IPS-18c (cell line): ENCODE data around the gene RNF223.
"Not testable (repeated sequence)": the region's sequence is repeated elsewhere in the genome, so short reads cannot be mapped to it uniquely, and the experiment has no call there.

ENCODE experiments used
- H3K4me3 ChIP-seq: 2 replicates; pipeline ENCODE4 v1.7.0; 2013; ENCODE audit warnings: low read depth, mild to moderate bottlenecking, low read length, moderate library complexity; ENCODE audit not compliant: insufficient read depth
- H3K9me3 ChIP-seq: one replicate; pipeline ENCODE4 v1.6.1; 2013; ENCODE audit warnings: mild to moderate bottlenecking, low read length, moderate library complexity; ENCODE audit not compliant: control insufficient read depth, insufficient read depth

Gene RNF223

DNA sequence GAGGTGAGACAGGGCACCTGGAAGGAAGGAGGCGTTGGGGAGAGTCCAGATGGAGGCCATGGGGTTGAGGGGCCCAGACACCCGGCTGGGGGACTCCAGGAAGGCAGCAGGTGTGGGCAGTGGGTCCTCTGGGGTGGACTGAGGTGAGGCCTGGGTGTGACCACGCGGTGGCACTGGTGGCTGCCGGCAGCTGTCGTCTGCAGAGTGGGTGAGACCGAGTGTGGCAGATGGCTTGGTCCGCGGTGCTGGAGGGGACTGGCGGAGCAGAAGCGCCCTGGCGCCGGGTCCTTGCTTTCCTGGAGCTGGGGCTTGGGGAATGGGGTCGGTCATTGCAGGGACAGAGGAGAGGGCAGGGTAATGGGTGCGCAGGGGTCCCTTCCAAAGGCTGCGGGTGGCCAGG is 41.7 kb downstream of the RNF223 start:
- peak overlapping the region; percentile 28; the same call in 1 of the 2 replicates for H3K4me3 ChIP-seq
- H3K9me3 ChIP-seq: no peaks in the 10 kb centered on the region

DNA sequence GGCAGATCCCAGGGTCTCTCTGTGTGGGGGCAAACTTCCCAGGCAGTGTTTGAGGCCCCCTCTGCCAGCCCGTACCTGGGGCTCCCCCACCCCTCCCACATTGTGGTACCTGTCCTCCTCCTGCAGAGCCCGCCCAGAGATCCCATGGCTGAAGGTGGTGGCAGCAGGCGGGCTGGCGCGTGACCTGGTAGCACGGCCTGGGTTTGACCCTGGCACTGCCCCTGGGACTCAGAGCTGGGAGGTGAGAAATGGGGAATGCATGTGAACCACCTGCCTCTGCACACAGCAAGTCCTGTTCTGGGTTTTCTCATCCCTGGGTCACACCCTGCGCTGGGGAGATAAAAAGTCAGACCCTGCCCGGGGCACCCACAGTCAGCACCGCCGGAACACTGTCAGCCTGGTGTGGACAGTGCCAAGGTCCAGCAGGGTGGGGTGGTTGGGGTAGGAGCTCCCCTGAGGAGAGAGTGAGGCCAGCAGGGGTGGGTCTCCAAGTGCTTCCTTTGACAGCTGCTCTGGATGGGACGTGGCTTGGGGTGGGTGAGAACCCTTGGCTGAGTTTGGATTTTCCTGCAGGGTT is 42.4 kb downstream of the RNF223 start:
- no peak overlapping the region for H3K4me3 ChIP-seq
- H3K9me3 ChIP-seq: no peaks in the 10 kb centered on the region

DNA sequence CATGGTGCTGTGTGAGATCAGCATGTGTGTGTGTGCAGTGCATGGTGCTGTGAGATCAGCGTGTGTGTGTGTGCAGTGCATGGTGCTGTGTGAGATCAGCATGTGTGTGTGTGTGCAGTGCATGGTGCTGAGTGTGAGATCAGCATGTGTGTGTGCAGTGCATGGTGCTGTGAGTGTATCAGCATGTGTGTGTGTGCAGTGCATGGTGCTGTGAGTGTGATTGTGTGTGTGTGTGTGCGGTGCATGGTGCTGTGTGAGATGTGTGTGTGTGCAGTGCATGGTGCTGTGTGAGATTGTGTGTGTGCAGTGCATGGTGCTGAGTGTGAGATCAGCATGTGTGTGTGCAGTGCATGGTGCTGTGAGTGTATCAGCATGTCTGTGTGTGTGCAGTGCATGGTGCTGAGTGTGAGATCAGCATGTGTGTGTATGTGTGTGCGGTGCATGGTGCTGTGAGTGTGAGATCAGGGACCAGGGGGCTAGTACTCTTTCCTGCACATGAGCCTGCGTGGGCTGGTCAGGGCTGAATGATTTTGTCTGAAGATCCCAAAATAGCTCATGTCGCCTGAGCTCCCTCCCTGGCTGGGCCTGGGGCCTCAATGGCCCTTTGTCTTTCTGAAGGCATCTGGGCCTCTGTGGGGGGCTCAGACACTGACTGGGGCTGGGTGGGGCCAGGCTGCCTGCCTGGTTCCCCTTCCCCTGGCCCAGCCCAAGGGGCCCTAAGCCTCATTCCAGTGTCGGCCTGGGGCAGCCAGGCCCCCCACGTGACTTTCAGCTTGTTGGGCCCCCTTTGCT is 43.0 kb downstream of the RNF223 start:
- not testable (repeated sequence) for H3K4me3 ChIP-seq, H3K9me3 ChIP-seq

DNA sequence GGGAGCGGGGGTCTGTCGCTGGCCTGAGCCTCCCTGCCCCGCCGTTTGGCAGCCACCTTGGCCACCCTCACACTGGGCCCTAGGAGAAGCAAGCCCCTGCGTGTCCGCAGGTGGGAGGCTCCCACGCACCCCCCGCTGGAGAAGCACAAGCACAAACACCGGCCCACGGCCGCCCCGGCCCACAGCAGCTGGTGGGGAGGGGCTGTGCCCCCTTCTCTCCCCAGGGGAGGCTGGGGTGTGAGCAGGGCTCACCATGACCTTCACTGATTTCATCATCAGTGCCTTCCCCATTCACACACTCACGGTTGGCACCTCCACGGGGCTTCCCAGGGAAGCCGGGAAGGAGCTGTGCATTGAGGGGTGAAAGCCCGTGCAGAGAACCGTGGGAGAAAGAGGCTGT is 46.3 kb downstream of the RNF223 start:
- Histone ChIP-seq H3K9me3 (no peaks in the 10 kb centered on the region), H3K4me3 (no peak overlapping the region)

DNA sequence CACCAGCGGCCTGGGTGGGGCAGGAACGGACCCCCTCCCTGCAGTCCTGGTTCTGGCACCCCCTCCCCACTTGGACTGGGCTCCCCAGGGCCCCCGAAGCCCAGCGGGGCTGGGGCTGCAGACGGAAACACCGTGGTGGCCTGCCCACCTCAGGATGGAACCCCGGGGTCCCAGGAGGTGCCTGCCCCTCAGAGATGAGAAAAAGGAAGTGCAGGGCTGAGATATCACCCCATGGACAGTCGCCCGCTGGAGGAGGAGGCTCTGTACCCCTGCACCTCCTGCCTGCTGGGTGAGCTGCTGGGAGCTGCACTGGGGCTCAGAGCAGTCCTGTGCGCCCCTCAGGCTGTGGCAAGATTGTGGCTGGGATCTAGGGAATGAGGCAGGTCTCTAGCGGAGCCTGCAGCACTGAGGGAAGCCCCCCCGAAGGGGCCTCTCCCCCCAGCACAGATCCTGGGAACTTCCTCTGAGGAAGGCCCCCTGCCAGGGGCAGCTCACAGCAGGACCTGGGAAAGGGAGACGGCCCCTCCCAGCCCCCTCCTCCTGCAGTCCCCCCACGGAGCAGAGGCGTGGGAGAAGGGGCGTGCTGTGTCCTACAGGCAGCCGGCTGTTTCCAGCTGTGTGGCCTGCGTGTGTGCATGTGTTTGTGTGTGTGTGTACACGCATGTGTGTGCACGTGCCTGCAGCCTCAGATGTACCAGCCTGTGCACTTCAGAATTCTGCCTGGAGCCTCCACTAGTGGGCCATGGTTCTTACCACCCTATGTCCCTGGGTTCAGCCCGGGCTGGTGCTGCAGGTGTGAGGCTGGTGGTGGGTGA is 47.3 kb downstream of the RNF223 start:
- Histone ChIP-seq H3K4me3 (no peak overlapping the region), H3K9me3 (no peaks in the 10 kb centered on the region)

DNA sequence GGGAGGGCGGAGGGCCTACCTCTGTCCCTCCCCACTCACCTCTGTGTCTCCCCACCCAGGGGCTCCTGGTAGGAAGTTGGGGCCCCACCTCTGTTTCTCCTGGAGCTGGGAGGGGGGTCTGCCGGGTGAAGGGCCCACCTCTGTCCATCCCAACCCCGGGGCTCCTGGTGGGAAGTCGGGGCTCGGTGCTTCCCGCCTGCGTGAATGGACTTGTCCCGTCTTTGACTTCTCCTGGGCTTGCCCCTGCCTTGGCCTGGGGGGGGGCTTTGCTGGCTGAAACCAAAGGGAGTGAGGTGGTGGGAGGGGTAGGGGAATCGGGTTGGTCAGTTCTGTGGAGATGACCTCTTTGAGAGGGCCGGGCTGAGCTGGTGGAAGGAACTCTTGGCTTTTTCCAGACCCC is 48.4 kb downstream of the RNF223 start:
- Histone ChIP-seq H3K9me3 (no peaks in the 10 kb centered on the region), H3K4me3 (no peak overlapping the region)

DNA sequence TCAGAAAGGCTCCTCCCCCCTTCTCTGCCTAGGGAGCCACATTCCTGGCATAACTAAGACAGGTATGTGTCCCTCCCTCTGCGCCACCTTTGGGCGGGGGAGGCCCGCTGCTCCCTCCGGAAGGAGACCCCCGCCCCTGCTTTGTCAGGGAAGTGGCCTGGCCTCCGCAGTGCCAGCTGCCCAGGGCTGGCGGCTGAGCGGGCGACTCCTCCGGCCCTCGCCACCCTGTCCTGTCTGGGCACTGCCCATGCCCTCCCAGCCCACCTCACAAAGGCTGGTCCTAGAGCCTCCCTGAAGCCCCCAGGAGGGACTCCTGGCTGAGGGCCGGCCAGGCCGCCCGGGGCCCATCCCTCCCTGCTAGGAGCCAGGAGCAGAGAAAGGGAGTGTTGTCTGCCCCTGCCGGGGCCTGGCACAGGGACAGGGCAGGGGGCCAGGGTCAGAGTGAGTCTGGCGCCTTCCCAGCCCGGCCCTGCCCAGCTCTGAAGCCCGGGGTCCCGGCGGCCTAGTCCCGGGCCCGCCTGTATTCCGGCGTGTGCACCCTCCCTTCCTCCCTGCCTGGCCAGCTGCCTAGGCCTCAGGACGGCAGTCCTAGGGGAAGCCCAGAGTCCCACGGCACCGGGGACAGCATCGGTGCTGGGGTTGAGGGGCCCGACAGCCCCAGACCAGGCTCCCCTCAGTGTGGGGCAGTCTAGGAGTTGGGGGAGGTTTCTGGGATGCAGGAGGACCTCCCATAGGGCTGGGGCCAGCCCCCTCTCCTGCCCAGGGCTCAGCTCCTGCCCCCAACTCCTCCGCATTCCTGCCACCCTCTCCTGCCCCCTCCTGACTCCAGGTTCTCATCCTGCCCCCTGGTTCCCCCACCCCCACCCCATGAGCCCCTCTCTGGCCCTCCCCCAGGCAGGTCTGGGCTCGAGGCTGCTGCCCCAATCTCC is 49.1 kb downstream of the RNF223 start:
- H3K9me3 ChIP-seq: no peaks in the 10 kb centered on the region

DNA sequence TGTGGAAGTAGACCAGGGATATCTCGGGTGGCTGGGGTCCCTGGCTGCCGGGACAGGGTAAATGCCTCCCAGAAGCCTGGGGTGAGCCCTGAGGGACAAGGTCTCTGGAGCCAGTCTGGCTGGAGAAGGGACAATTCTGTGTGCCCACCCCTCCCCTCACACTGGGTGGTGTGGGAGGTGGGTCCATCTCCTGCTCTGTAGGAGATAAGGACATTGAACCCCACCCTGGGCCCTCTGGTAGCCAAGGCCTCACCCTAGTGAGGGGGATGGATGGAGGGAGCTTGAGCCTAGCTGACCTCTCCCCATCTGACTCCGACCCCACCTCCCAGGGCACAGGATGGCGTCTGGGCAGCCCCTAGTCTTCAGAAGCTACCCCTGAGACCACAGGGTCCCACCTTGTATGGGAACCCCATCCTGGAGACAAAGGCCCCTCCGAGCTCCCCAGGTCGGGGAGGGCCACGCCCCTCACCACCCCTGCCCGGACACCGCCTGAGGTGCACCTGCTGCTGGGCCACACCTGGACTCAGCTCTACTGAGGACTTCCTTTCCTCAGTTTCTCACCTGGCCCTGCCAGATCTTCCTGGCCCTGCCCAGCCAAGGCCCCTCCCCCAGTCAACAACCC is 49.8 kb downstream of the RNF223 start:
- H3K9me3 ChIP-seq: no peaks in the 10 kb centered on the region
- H3K4me3 ChIP-seq: no peak overlapping the region; the same call in 1 of the 2 replicates

More for the DNA sequence above, 49.1 kb downstream of the RNF223 start:
- H3K4me3 ChIP-seq: no peak overlapping the region; the same call in 1 of the 2 replicates

DNA sequence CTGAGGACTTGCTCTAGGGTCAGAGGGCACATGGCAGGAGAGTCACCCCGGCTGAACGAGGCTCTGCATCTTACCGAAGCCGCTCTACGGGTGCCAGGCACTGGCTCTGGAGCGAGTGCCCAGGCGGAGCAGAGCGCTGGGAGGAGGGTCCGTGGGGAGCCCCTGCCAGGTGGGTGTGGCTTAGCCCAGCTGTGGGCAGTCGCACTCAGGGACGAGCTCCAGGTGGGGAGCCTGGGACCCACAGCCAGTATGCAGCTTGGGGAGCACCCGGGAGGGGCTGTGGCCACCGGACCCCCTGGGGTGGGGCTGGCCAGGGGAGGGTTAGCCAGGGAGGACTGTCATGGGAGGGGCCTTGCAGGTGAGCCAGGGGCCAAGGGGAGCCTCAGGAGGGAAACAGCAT is 50.4 kb downstream of the RNF223 start:
- no peaks in the 10 kb centered on the region for H3K9me3 ChIP-seq

DNA sequence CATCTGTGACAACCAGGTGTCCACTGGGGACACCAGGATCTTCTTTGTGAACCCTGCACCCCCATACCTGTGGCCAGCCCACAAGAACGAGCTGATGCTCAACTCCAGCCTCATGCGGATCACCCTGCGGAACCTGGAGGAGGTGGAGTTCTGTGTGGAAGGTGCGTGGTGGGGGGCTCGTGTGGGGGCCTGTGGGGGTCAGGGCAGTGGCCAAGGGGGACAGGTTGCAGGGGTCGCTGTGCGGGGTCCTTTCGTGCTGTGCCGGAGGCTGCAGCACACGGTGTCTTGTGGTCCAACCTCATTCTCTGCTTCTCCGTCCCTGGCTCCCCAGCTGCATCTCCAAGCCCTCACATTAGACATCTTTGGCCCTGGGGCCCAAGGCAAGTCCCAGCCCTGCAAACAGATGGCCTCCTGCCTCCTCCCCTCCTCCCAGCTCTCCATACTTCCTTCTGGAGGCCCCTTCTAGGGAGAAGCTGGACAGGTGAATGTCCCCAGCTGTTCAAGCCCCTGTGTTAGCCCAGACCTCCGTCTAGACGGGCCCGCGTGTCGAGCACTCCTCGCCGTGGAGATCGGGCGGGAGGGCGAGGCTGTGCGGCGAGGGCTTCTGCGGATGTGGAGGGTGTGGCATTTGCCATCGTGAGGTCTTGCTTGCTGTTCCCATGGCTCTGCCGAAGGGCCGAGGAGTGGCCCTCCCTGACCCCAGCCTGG is 51.6 kb downstream of the RNF223 start:
- Histone ChIP-seq H3K9me3 (no peaks in the 10 kb centered on the region), H3K4me3 (no peak overlapping the region)

More for the DNA sequence above, 50.4 kb downstream of the RNF223 start:
- no peak overlapping the region; the same call in 1 of the 2 replicates for H3K4me3 ChIP-seq

DNA sequence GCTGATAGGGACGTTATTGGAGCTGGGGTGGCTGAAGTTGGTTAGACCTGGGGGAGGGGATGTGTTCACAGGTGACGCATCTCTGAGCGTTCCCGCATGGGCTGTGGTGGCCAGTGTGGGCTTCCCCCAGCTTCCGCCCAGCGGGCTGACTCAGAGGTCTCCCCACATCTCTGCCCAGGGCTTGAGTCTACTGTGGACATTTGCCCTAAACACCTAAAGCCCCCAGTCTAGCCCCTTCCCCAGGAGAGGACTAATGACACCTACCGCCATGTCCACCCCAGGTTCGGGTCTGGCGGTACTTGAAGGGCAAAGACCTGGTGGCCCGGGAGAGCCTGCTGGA is 52.2 kb downstream of the RNF223 start:
- no peaks in the 10 kb centered on the region for H3K9me3 ChIP-seq
- no peak overlapping the region for H3K4me3 ChIP-seq

DNA sequence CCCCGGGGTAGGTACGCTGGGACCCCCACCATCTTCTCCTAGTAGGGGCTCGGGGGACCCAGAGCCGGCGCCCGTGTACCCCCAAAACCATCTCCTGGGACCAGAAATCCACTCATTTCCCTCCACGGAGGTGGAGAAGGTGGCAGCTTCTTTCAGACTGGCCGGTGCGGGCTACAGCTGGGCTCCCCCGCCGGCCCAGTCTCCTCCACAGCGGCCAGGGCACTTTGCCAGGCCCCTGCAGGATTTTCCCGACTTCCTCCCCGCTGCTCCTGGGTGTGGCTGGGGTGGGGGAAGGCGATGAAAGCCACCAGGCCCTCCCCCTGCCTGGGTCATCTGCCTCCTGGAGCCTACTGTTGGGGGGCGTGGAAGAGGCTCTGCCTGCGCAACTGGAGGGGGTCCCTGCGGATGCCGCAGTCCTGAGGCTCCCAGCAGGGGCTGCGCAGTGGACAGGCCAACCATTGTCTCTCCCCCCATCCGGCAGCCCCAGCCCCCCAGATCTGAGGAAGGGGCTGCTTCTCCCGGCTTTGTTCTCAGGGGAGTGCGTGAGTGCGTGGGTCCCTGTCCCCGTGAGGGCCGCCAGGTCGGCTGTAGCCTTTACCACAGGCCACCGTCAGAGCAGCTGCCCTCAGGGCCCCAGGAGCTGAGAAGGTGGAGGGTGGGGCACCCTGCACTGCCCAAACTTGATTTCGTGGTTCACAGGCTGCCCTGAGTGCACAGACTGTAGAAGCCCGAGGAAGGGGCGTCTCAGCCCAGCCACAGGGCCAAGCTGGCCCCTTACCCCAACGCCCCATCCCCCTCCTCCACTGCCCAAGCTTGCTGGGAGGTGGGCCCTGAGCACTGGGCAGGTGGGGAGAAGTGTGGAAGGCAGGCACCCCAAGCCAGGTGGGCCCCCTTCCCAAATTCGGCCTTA is 52.8 kb downstream of the RNF223 start:
- H3K4me3 ChIP-seq: peak overlapping the region; percentile 73

More for the DNA sequence above, 52.8 kb downstream of the RNF223 start:
- no peaks in the 10 kb centered on the region for H3K9me3 ChIP-seq
